K562 (cell line): ENCODE measurements around the gene IDH3G. TPM values are rescaled to one million over a fixed set of nuclear protein-coding genes. Genes with fewer than 3 reads are reported as not detected.

Experiments
- ATAC-seq: fragments of 200-7000 bp; cut with Tn5 transposase; 3 replicates; pipeline ENCODE4 v1.9.1; 2020; ENCODE audit warnings: moderate library complexity
- Bru-seq: library from RNA; stranded (reverse); fragments of 400-500 nt; gene quantifications from one replicate; lab custom pipeline; 2021; lab: Mats Ljungman, UMichigan
- BruChase-seq, 2 experiments: library from RNA; stranded (reverse); fragments of 400-500 nt; gene quantifications; one replicate each; lab custom pipeline; 2021; lab: Mats Ljungman, UMichigan
- BruUV-seq: library from RNA; stranded (reverse); fragments of 400-500 nt; replicated peaks from 2 replicates; lab custom pipeline; 2021; lab: Mats Ljungman, UMichigan
- CTCF ChIA-PET: fragments of 300-600 bp; formaldehyde crosslinking; extraction: SDS; loops from one replicate; lab custom pipeline; 2021; ENCODE audit warnings: low intra/inter-chr PET ratio; lab: Yijun Ruan, JAX
- POLR2A ChIA-PET: fragments of 300-600, 350-650 bp; sonication (Branson Sonifier 250); formaldehyde crosslinking; extraction: SDS; loops from one replicate; lab custom pipeline; 2021; ENCODE audit warnings: antibody characterized with exemption, inconsistent platforms; lab: Yijun Ruan, JAX
- DNase-seq, 4 experiments: peaks; one replicate each; pipeline versions ENCODE4 v3.0.0 to v3.0.0-alpha.2; 2011 to 2018; ENCODE audit warnings: low spot score in 3 of 4, mixed read lengths in 3 of 4; ENCODE audit errors: extremely low read depth in 1 of 4
- FAIRE-seq: peaks from 2 replicates; lab custom pipeline; 2011; peaks lifted over from hg19 to GRCh38; lab: Jason Lieb, UNC
- H2AFZ ChIP-seq: 2 replicates; pipeline ENCODE4 v1.6.0; 2011; ENCODE audit warnings: low read depth, low read length, control low read depth, inconsistent platforms
- H3K27ac ChIP-seq: fragments of 200-600 bp; 3 replicates; pipeline ENCODE4 v1.8.0; 2011; ENCODE audit warnings: low read depth, mild to moderate bottlenecking, control low read depth, inconsistent platforms, low read length, moderate library complexity, mixed read lengths; ENCODE audit errors: extremely low read depth
- H3K27me3 ChIP-seq, 2 experiments: fragments of 300-600 bp in 1 of 2; 2 replicates in 1 of 2; 3 replicates in 1 of 2; pipeline versions ENCODE4 v1.6.0 to v1.8.0; 2011; ENCODE audit warnings: inconsistent platforms in 2 of 2, low read length in 2 of 2, mild to moderate bottlenecking in 1 of 2, mixed read lengths in 1 of 2, moderate library complexity in 1 of 2; ENCODE audit not compliant: control insufficient read depth in 2 of 2, insufficient read depth in 2 of 2
- H3K36me3 ChIP-seq: fragments of 300-600 bp; 3 replicates; pipeline ENCODE4 v1.8.0; 2011; ENCODE audit warnings: mild to moderate bottlenecking, low read length, inconsistent platforms; ENCODE audit not compliant: control insufficient read depth, insufficient read depth
- H3K4me1 ChIP-seq, 2 experiments: fragments of 200-600 bp in 1 of 2; replicated peaks in 1 of 2; 2 replicates in 1 of 2; 3 replicates in 1 of 2; pipeline versions ENCODE4 v1.5.1 to v1.8.0; 2011; ENCODE audit warnings: inconsistent platforms in 2 of 2, low read length in 2 of 2, mild to moderate bottlenecking in 1 of 2, mixed read lengths in 1 of 2, moderate library complexity in 1 of 2; ENCODE audit not compliant: control insufficient read depth in 2 of 2, insufficient read depth in 2 of 2
- H3K4me2 ChIP-seq: 2 replicates; pipeline ENCODE4 v1.6.1; 2011; ENCODE audit warnings: low read length, control low read depth, inconsistent platforms, mixed read lengths; ENCODE audit not compliant: insufficient read depth
- H3K4me3 ChIP-seq: fragments of 200-600 bp; sonication (generic), shearing (Covaris generic); 2 replicates; pipeline ENCODE4 v1.5.1; 2016; ENCODE audit warnings: control low read depth, inconsistent platforms
- H3K79me2 ChIP-seq: fragments of 200-600 bp; 3 replicates; pipeline ENCODE4 v1.8.0; 2011; ENCODE audit warnings: low read length, inconsistent platforms; ENCODE audit not compliant: control insufficient read depth, insufficient read depth
- H3K9ac ChIP-seq, 2 experiments: 2 replicates each; pipeline versions ENCODE4 v1.6.0 to v1.6.1; 2011; ENCODE audit warnings: low read depth in 2 of 2, low read length in 2 of 2, control low read depth in 1 of 2, inconsistent platforms in 1 of 2, mild to moderate bottlenecking in 1 of 2, mixed read lengths in 1 of 2; ENCODE audit not compliant: insufficient read depth in 1 of 2
- H3K9me1 ChIP-seq: one replicate; pipeline ENCODE4 v1.6.0; 2011; ENCODE audit warnings: inconsistent platforms, mild to moderate bottlenecking, low read length, moderate library complexity; ENCODE audit not compliant: control insufficient read depth, insufficient read depth
- H3K9me3 ChIP-seq: replicated peaks from 2 replicates; pipeline ENCODE4 v1.5.1; 2011; ENCODE audit warnings: low read depth, low read length, inconsistent platforms; ENCODE audit not compliant: control insufficient read depth, insufficient read depth
- H4K20me1 ChIP-seq: replicated peaks from 2 replicates; pipeline ENCODE4 v1.6.1; 2011; ENCODE audit warnings: low read length, inconsistent platforms, mixed read lengths; ENCODE audit not compliant: control insufficient read depth, insufficient read depth
- CBX1 ChIP-seq: sonication (generic); IDR thresholded peaks from 2 replicates; pipeline ENCODE4 v1.6.1; 2016; ENCODE audit warnings: antibody characterized with exemption, low read depth, mild to moderate bottlenecking
- MCM7 ChIP-seq, 2 experiments: fragments of 450-650 bp; IDR thresholded peaks; 2 replicates each; pipeline ENCODE4 v1.6.1; 2016 to 2018
- POLR2G ChIP-seq: fragments of 200-400 bp; formaldehyde crosslinking; IDR thresholded peaks from 2 replicates; pipeline ENCODE4 v1.6.1; 2017; ENCODE audit warnings: low read depth, mild to moderate bottlenecking, antibody characterized with exemption, low read length, moderate library complexity
- WGBS: fragments of 100-300 bp; shearing (Covaris generic); methylation state at CpG from one replicate; pipeline ENCODE4 v1.1.6; 2016; ENCODE audit warnings: low coverage, mixed read lengths; ENCODE audit not compliant: insufficient coverage; ENCODE audit errors: missing lambda C conversion rate; 5-methylcytosine and 5-hydroxymethylcytosine counted together
- in situ Hi-C: fragments of 300-500 bp; cut with MboI; formaldehyde crosslinking; loops from 4 replicates; pipeline ENCODE4 v1.15.0; 2018; ENCODE audit warnings: inconsistent platforms, mixed read lengths
- intact Hi-C: fragments of 100-400 bp; cut with micrococcal nuclease; formaldehyde crosslinking; loops from 2 replicates; pipeline ENCODE4 v1.14.2; 2022
- long read RNA-seq, 3 experiments: library from polyadenylated mRNA in 2 of 3; library from RNA in 1 of 3; unstranded in 2 of 3; stranded (forward) in 1 of 3; transcript quantifications; one replicate each; pipeline ENCODE4 v2.0.0, GENCODE V29; 2019 to 2022
- polyA minus RNA-seq, 3 experiments: library from RNA; depleted of rRNA, polyadenylated mRNA; stranded (reverse); fragments of >200 nt; gene quantifications; 2 replicates each; pipeline ENCODE4 v1.2.3, GENCODE V29; 2011
- polyA plus RNA-seq, 8 experiments: library from polyadenylated mRNA; depleted of rRNA in 4 of 8; stranded (reverse) in 5 of 8; unstranded in 3 of 8; fragments of >200 nt; fragmentation: Nextera tagmentation in 2 of 8; fragmentation: Illumina TruSeq in 1 of 8; extraction: Ambion mirVana in 2 of 8; extraction: Trizol in 1 of 8; gene quantifications; 2 replicates each; pipeline versions ENCODE4 v1.2.1 to v1.2.3, GENCODE V29; 2011 to 2014; ENCODE audit warnings: inconsistent platforms in 1 of 8, missing spikeins in 1 of 8
- total RNA-seq, 7 experiments: library from RNA; depleted of rRNA in 6 of 7; stranded (reverse); fragments of >200 nt in 6 of 7; fragmentation: Illumina TruSeq in 2 of 7; extraction: Trizol in 2 of 7; gene quantifications; 2 replicates each; pipeline versions ENCODE4 v1.2.1 to v1.2.3, GENCODE V29; 2011 to 2021; ENCODE audit warnings: low replicate concordance in 1 of 7
- TF ChIP-seq, protein P1 (sequence below): sonication (generic); formaldehyde crosslinking; IDR thresholded peaks from 2 replicates; pipeline ENCODE4 v1.8.0; 2023; ENCODE audit warnings: mild to moderate bottlenecking, missing genetic modification reagents
- TF ChIP-seq, protein P2 (sequence below): sonication (generic); formaldehyde crosslinking; IDR thresholded peaks from 2 replicates; pipeline ENCODE4 v1.8.1; 2023; ENCODE audit warnings: mild to moderate bottlenecking, missing genetic modification reagents

The IDH3G gene
- 85.9 and 295 TPM in 2 replicates for total RNA-seq (2011; cell fraction: chromatin; rRNA removed; ENCODE audit: low replicate concordance)
- 142 and 145 TPM in 2 replicates for total RNA-seq (2011; cell fraction: nucleolus; rRNA removed)
- 98.2 and 107 TPM in 2 replicates for total RNA-seq (2011; cell fraction: nucleoplasm; rRNA removed)
- total RNA-seq (2014; rRNA removed) (62.4 and 70.5 TPM in 2 replicates), total RNA-seq (2014; rRNA removed; fragmentation: Illumina TruSeq; extraction: Trizol) (16.3 and 30.6 TPM in 2 replicates), total RNA-seq (2015; rRNA removed; fragmentation: Illumina TruSeq; extraction: Trizol) (34.1 and 39.2 TPM in 2 replicates), total RNA-seq (2021) (64.0 and 67.1 TPM in 2 replicates), polyA plus RNA-seq (2011; rRNA removed) (37.9 and 74.6 TPM in 2 replicates), polyA plus RNA-seq (2014; fragmentation: Illumina TruSeq; extraction: Trizol) (72.5 and 80.1 TPM in 2 replicates), polyA plus RNA-seq (2014; fragmentation: Nextera tagmentation; extraction: Ambion mirVana) (10 to 100 TPM; 24.3 to 36.4 TPM), polyA plus RNA-seq (2014; rRNA removed) (63.2 and 69.3 TPM in 2 replicates), polyA minus RNA-seq (2011; rRNA and poly(A)+ RNA removed) (72.5 and 76.8 TPM in 2 replicates), Bru-seq, nascent RNA (percentile 77 among the genes with signal in this experiment), BruChase-seq, experiment 1, labeled RNA remaining after a 2-hour chase (percentile 70 among the genes with signal in this experiment), BruChase-seq, experiment 2, labeled RNA remaining after a 6-hour chase (percentile 77 among the genes with signal in this experiment)
- polyA plus RNA-seq (2011; cell fraction: cytosol; rRNA removed) = 81.4 and 108 TPM in 2 replicates
- 174 and 207 TPM in 2 replicates for polyA plus RNA-seq (2011; cell fraction: nucleus; rRNA removed)
- 78.2 and 88.3 TPM in 2 replicates for polyA plus RNA-seq (2012)
- 47.7 and 58.4 TPM in 2 replicates for polyA minus RNA-seq (2011; cell fraction: cytosol; rRNA and poly(A)+ RNA removed)
- 49.9 and 58.3 TPM in 2 replicates for polyA minus RNA-seq (2011; cell fraction: nucleus; rRNA and poly(A)+ RNA removed)
- long read RNA-seq, experiment 1, partial matches to known transcripts = 62 of 213 reads
- long read RNA-seq, experiment 1, other reads (novel, unspliced or antisense) = 151 of 213 reads
- long read RNA-seq, experiment 2, partial matches to known transcripts = 15 of 89 reads
- long read RNA-seq, experiment 2, other reads (novel, unspliced or antisense) = 74 of 89 reads
- long read RNA-seq, experiment 3, partial matches to known transcripts = 11 of 112 reads
- long read RNA-seq, experiment 3, other reads (novel, unspliced or antisense) = 101 of 112 reads

- peak within 1 kb of the TSS; percentile 90 for H3K4me2 ChIP-seq
- peak within 1 kb of the TSS; percentile 93 to 100 for H3K9ac ChIP-seq
- peak within 1 kb of the TSS; percentile 98 for H2AFZ ChIP-seq
- peak within 1 kb of the TSS; percentile 96 for H3K27ac ChIP-seq
- DNase-seq (peak; percentile 95 to 98 (median 96)), FAIRE-seq (peak; percentile 98), ATAC-seq (peak; percentile 92)
- POLR2A ChIA-PET = interaction anchor here (0.6 to 1.5 kb wide), 14 partner anchors 10 to 352 kb away, joined by 3 to 5 read pairs (median 3); partner anchors contain the start of gene ARHGAP4
- no peaks in the 10 kb centered on the region for H3K9me1 ChIP-seq
- H3K4me3 ChIP-seq = peak within 1 kb of the TSS; percentile 78
- no peaks in the 10 kb centered on the region for H3K27me3 ChIP-seq
- BruUV-seq = no TSS peak
- in situ Hi-C loops (no loop called here), intact Hi-C loops (loop anchor here (2.0 kb wide), 1 partner anchor 29 kb away; the partner anchor contains the start of gene PLXNB3)
- H3K9me3 ChIP-seq = no peaks in the 10 kb centered on the region
- under 1% methylated on average over 49 of the region's 92 CpGs for WGBS
- peaks cover 33 to 73% of the 10 kb centered on the region in 2 experiments for H3K4me1 ChIP-seq
- H3K79me2 ChIP-seq = peaks cover 61% of the 10 kb centered on the region
- H4K20me1 ChIP-seq = no peaks in the 10 kb centered on the region; the same call in 1 of the 2 replicates
- H3K36me3 ChIP-seq = peaks cover 67% of the 10 kb centered on the region; the same call in 2 of the 3 replicates
- CTCF ChIA-PET = no interaction called here
- TF ChIP-seq, protein P1, sequence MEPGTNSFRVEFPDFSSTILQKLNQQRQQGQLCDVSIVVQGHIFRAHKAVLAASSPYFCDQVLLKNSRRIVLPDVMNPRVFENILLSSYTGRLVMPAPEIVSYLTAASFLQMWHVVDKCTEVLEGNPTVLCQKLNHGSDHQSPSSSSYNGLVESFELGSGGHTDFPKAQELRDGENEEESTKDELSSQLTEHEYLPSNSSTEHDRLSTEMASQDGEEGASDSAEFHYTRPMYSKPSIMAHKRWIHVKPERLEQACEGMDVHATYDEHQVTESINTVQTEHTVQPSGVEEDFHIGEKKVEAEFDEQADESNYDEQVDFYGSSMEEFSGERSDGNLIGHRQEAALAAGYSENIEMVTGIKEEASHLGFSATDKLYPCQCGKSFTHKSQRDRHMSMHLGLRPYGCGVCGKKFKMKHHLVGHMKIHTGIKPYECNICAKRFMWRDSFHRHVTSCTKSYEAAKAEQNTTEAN = no peak
- peak; percentile 93 for TF ChIP-seq POLR2G
- no peak for TF ChIP-seq MCM7 (IDR thresholded peaks at IDR 0.05)
- no peak for TF ChIP-seq CBX1
- TF ChIP-seq, protein P2, sequence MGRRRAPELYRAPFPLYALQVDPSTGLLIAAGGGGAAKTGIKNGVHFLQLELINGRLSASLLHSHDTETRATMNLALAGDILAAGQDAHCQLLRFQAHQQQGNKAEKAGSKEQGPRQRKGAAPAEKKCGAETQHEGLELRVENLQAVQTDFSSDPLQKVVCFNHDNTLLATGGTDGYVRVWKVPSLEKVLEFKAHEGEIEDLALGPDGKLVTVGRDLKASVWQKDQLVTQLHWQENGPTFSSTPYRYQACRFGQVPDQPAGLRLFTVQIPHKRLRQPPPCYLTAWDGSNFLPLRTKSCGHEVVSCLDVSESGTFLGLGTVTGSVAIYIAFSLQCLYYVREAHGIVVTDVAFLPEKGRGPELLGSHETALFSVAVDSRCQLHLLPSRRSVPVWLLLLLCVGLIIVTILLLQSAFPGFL (CRISPR knock-in tag) = no peak
Observed at GRCh38 chrX:153794018-153794896, at the start of gene IDH3G, which contains the start of gene SSR4. Gene IDH3G (minus strand): TSS chrX:153794375. CDS start chrX:153794326, 49 bp downstream. Gene SSR4 (plus strand): TSS chrX:153794668. CDS start chrX:153794688, 20 bp downstream.
